ENCODE results near the gene ZBTB40.

DNA sequence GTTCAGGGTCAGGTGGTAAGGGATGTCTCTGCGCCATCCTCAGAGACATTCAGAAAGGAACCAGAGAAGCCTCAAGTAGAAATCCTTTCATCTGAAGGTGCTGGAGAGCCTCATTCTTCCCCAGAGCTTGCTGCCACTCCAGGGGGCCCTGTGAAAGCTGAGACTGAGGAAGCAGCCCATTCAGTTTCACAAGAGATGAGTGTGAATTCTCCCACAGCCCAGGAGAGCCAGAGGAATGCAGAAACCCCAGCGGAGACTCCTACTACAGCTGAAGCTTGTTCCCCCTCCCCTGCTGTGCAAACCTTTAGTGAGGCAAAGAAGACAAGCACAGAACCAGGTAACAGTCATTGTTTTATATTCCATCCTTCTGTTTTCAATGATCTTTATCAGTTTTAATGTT, 38.7 kb downstream of the ZBTB40 start:
- TF ChIP-seq TEAD4 (CRISPR knock-in tag; IDR thresholded peaks at IDR 0.05) (no peak), GTF2I (CRISPR knock-in tag; conservative IDR thresholded peaks at IDR 0.05) (no peak), JUN (CRISPR knock-in tag; IDR thresholded peaks at IDR 0.05) (no peak), GABPB1 (CRISPR knock-in tag; IDR thresholded peaks at IDR 0.05) (no peak), ZNF121 (CRISPR knock-in tag; IDR thresholded peaks at IDR 0.05) (no peak), CREM (CRISPR knock-in tag; IDR thresholded peaks at IDR 0.05) (no peak), FOXK1 (CRISPR knock-in tag; IDR thresholded peaks at IDR 0.05) (no peak), TCF7 (CRISPR knock-in tag; IDR thresholded peaks at IDR 0.05; ENCODE audit: low read depth) (no peak), CBFB (CRISPR knock-in tag; IDR thresholded peaks at IDR 0.05; ENCODE audit: low read depth) (no peak), PRRX2 (CRISPR knock-in tag; IDR thresholded peaks at IDR 0.05) (no peak), ZNF263 (CRISPR knock-in tag; IDR thresholded peaks at IDR 0.05; ENCODE audit: low read depth) (no peak)
- TF ChIP-seq, protein P1, sequence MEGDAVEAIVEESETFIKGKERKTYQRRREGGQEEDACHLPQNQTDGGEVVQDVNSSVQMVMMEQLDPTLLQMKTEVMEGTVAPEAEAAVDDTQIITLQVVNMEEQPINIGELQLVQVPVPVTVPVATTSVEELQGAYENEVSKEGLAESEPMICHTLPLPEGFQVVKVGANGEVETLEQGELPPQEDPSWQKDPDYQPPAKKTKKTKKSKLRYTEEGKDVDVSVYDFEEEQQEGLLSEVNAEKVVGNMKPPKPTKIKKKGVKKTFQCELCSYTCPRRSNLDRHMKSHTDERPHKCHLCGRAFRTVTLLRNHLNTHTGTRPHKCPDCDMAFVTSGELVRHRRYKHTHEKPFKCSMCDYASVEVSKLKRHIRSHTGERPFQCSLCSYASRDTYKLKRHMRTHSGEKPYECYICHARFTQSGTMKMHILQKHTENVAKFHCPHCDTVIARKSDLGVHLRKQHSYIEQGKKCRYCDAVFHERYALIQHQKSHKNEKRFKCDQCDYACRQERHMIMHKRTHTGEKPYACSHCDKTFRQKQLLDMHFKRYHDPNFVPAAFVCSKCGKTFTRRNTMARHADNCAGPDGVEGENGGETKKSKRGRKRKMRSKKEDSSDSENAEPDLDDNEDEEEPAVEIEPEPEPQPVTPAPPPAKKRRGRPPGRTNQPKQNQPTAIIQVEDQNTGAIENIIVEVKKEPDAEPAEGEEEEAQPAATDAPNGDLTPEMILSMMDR (IDR thresholded peaks at IDR 0.05), result no peak
- TF ChIP-seq, protein P2, sequence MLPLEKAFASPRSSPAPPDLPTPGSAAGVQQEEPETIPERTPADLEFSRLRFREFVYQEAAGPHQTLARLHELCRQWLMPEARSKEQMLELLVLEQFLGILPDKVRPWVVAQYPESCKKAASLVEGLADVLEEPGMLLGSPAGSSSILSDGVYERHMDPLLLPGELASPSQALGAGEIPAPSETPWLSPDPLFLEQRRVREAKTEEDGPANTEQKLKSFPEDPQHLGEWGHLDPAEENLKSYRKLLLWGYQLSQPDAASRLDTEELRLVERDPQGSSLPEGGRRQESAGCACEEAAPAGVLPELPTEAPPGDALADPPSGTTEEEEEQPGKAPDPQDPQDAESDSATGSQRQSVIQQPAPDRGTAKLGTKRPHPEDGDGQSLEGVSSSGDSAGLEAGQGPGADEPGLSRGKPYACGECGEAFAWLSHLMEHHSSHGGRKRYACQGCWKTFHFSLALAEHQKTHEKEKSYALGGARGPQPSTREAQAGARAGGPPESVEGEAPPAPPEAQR (CRISPR knock-in tag; IDR thresholded peaks at IDR 0.05), result no peak
- TF ChIP-seq, protein P3, sequence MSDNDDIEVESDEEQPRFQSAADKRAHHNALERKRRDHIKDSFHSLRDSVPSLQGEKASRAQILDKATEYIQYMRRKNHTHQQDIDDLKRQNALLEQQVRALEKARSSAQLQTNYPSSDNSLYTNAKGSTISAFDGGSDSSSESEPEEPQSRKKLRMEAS (CRISPR knock-in tag; IDR thresholded peaks at IDR 0.05), result no peak
